ENCODE data around the gene GRXCR2. TPM values are rescaled to one million over a fixed set of nuclear protein-coding genes. Genes with fewer than 3 reads are reported as not detected.
"Not testable (repeated sequence)": the region's sequence is repeated elsewhere in the genome, so short reads cannot be mapped to it uniquely, and the experiment has no call there.

Gene GRXCR2
- total and polyA plus RNA-seq, 4 donors: not detected

DNA sequence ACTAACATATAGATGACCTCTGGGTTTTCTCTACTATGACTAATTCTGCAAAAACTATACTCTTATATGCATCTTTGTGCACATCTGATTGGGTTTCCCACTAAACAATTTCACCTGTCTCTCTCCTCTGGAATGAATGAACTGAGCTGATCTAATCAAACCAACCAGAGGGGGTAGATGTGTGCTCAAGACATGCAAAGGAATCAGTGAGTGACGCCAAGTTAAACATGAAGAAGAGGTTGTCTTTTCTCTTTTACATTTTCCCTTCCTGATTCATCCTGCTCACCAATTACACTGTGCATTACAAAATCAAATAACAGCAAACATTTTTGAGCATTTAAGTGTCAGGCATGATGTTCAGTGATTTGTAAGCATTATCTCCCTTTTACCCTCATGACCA, 29.6 kb upstream of the GRXCR2 start:
- Histone ChIP-seq H3K4me3 (ENCODE audit: low read length in 2 of 2) (no peak overlapping the region), H3K27me3 (ENCODE audit: control insufficient read depth in 1 of 2, insufficient read depth in 2 of 2, low read length in 1 of 2) (no peaks in the 10 kb centered on the region), H3K4me1 (ENCODE audit: control insufficient read depth in 1 of 2, insufficient read depth in 2 of 2, low read length in 2 of 2) (no peaks in the 10 kb centered on the region), H3K27ac (ENCODE audit: low read depth in 1 of 2, low read length in 2 of 2) (no peak overlapping the region), H3K36me3 (ENCODE audit: control insufficient read depth in 1 of 2, insufficient read depth in 2 of 2, low read length in 1 of 2) (no peaks in the 10 kb centered on the region), H3K9me3 (ENCODE audit: control insufficient read depth, low read length) (peaks cover 1% of the 10 kb centered on the region)
- intact Hi-C loops (cut with DNase I): no loop called here
- ATAC-seq (ENCODE audit: low FRiP score) (no peak), DNase-seq (no peak)
- 94 to 97% methylated on average over 1 of the region's 1 CpG for WGBS, 2 donors

DNA sequence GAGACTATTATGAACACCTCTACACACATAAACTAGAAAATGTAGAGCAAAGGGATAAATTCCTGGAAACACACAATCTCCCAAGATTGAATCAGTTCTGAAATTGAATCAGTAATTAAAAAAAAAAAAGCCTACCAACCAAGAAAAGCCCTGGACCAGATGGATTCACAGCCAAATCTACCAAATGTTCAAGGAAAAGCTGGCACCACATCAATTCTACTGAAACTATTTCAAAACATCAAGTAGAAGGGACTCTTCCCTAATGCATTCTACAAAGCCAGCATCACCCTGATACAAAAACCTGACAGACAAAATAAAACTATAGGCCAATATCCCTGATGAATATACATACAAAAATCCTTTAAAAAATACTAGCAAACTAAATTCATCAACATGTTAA, 25.4 kb upstream of the GRXCR2 start:
- no peaks in the 10 kb centered on the region for H3K4me1 ChIP-seq (ENCODE audit: control insufficient read depth in 1 of 2, insufficient read depth in 2 of 2, low read length in 2 of 2)
- H3K4me3 ChIP-seq (ENCODE audit: low read length in 2 of 2): no peak overlapping the region
- no peak for DNase-seq
- H3K9me3 ChIP-seq (ENCODE audit: control insufficient read depth, low read length): no peaks in the 10 kb centered on the region
- no peak overlapping the region for H3K27ac ChIP-seq (ENCODE audit: low read depth in 1 of 2, low read length in 2 of 2)
- intact Hi-C loops (cut with DNase I): no loop called here
- ATAC-seq (ENCODE audit: low FRiP score): no peak
- no peaks in the 10 kb centered on the region for H3K27me3 ChIP-seq (ENCODE audit: control insufficient read depth in 1 of 2, insufficient read depth in 2 of 2, low read length in 1 of 2)
- no peaks in the 10 kb centered on the region for H3K36me3 ChIP-seq (ENCODE audit: control insufficient read depth in 1 of 2, insufficient read depth in 2 of 2, low read length in 1 of 2)

DNA sequence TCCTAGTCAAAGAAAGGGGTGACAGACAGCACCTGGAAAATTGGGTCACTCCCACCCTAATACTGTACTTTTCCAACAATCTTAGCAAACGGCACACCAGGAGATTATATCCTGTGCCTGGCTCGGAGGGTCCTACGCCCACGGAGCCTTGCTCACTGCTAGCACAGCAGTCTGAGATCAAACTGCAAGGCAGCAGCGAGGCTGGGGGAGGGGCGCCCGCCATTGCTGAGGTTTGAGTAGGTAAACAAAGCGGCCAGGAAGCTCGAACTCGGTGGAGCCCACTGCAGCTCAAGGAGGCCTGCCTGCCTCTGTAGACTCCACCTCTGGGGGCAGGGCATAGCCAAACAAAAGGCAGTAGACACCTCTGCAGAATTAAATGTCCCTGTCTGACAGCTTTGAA, 18.6 kb upstream of the GRXCR2 start:
- H3K4me3 ChIP-seq (ENCODE audit: low read length in 2 of 2); ATAC-seq (ENCODE audit: low FRiP score); H3K4me1 ChIP-seq (ENCODE audit: control insufficient read depth in 1 of 2, insufficient read depth in 2 of 2, low read length in 2 of 2); H3K9me3 ChIP-seq (ENCODE audit: control insufficient read depth, low read length); H3K27me3 ChIP-seq (ENCODE audit: control insufficient read depth in 1 of 2, insufficient read depth in 2 of 2, low read length in 1 of 2); DNase-seq; intact Hi-C loops (cut with DNase I); H3K27ac ChIP-seq (ENCODE audit: low read depth in 1 of 2, low read length in 2 of 2); H3K36me3 ChIP-seq (ENCODE audit: control insufficient read depth in 1 of 2, insufficient read depth in 2 of 2, low read length in 1 of 2): not testable (repeated sequence)
- 92 to 93% methylated on average over 8 to 10 of the region's 10 CpGs for WGBS, 2 donors

DNA sequence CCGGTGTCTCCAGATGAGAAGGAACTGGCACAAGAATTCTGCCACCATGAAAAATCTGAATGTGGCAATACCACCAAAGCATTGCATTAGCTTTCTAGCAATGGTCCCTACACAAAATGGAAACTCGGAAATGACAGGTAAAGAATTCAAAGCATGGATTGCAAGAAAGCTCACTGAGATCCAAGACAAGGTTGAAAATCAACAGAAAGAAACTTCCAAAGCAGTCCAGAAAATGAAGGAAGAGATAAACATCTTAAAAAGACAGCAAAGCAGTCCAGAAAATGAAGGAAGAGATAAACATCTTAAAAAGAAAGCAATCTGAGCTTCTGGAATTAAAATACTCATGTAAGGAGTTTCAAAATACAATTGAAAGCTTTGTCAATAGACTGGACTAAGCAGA, 16.8 kb upstream of the GRXCR2 start:
- intact Hi-C loops (cut with DNase I): no loop called here
- H3K4me3 ChIP-seq (ENCODE audit: low read length in 2 of 2): no peak overlapping the region
- ATAC-seq (ENCODE audit: low FRiP score) (no peak), DNase-seq (no peak)
- peaks cover 3% of the 10 kb centered on the region for H3K9me3 ChIP-seq (ENCODE audit: control insufficient read depth, low read length)
- WGBS, 2 donors: 85% methylated on average over 2 of the region's 2 CpGs
- no peaks in the 10 kb centered on the region for H3K4me1 ChIP-seq (ENCODE audit: control insufficient read depth in 1 of 2, insufficient read depth in 2 of 2, low read length in 2 of 2)
- no peak overlapping the region for H3K27ac ChIP-seq (ENCODE audit: low read depth in 1 of 2, low read length in 2 of 2)
- H3K27me3 ChIP-seq (ENCODE audit: control insufficient read depth in 1 of 2, insufficient read depth in 2 of 2, low read length in 1 of 2): no peaks in the 10 kb centered on the region
- no peaks in the 10 kb centered on the region for H3K36me3 ChIP-seq (ENCODE audit: control insufficient read depth in 1 of 2, insufficient read depth in 2 of 2, low read length in 1 of 2)

DNA sequence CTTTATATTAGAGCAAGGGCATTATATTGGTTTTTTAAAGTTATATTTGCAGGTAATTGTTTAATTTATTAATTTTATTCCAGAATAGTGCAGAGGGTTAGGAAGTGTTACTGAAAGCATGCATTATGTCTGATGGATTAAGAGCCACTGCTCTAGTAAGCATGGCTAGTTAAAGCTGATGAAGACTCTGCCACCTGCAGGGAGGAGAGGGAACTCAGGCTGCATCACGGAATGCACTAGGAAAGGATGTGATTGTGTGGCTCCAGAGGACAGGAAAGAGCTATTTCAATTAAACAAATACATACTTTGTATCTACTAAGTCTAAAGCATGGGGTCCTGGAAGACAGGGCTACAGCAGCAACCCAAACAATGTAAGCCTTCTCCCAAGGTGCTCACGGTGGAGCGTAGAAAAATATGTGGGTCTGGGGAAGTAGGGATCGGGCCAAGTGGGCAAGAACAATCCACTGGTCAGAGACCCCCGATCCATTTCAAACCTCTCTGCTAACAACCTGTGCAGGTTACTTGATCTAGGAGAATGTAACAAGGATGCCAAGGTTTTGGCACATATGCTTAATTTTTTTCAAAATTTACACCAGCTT, 15.3 kb upstream of the GRXCR2 start:
- DNase-seq (no peak), ATAC-seq (ENCODE audit: low FRiP score) (peak; percentile 33)
- no peaks in the 10 kb centered on the region for H3K36me3 ChIP-seq (ENCODE audit: control insufficient read depth in 1 of 2, insufficient read depth in 2 of 2, low read length in 1 of 2)
- intact Hi-C loops (cut with DNase I): no loop called here
- H3K4me3 ChIP-seq (ENCODE audit: low read length in 2 of 2): no peak overlapping the region
- H3K9me3 ChIP-seq (ENCODE audit: control insufficient read depth, low read length): peaks cover 3% of the 10 kb centered on the region
- H3K27me3 ChIP-seq (ENCODE audit: control insufficient read depth in 1 of 2, insufficient read depth in 2 of 2, low read length in 1 of 2): no peaks in the 10 kb centered on the region
- H3K4me1 ChIP-seq (ENCODE audit: control insufficient read depth in 1 of 2, insufficient read depth in 2 of 2, low read length in 2 of 2): no peaks in the 10 kb centered on the region
- H3K27ac ChIP-seq (ENCODE audit: low read depth in 1 of 2, low read length in 2 of 2): no peak overlapping the region
- 65 to 74% methylated on average over 5 of the region's 5 CpGs for WGBS, 2 donors

DNA sequence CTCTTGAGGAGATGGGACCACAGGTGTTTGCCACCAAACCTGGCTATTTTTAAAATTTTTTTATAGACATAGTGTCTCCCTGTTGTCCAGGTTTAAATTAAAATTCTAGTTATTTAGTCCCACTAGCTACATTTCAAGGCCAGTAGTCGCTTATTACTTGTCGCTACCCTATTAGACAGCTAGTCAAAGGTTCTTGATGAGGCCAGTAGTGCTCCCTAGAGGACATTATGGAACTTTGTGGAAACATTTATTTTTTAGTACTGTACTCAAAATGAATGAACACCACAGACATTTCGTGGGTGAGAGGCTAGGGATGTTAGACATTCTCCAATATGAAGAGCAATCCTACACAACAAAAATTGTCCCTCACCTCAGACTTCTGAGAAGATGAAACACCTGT, 14.4 kb upstream of the GRXCR2 start:
- no peak overlapping the region for H3K4me3 ChIP-seq (ENCODE audit: low read length in 2 of 2)
- 78% methylated on average over 3 of the region's 3 CpGs for WGBS, 2 donors
- intact Hi-C loops (cut with DNase I): no loop called here

DNA sequence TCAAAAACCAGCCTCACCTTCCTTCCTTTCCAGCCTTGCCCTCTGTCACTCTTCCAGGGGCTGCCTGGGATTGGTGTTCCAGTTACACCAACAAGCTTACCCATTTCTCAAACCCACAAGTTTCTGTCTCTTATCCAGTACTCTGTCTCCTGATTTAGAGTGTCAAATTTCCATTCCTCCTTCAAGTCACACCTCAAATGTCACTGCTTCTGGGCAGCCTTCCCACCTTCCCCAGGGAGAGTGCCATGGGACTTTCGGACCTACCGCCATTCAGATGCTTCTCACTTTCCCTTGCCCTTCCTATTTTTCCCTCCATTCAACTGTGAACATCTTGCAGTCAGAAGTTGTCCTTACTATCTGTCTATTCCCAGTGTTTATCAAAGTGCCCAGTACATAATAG, 2.0 kb upstream of the GRXCR2 start:
- no peaks in the 10 kb centered on the region for H3K9me3 ChIP-seq (ENCODE audit: control insufficient read depth, low read length)
- no peak overlapping the region for H3K27ac ChIP-seq (ENCODE audit: low read depth in 1 of 2, low read length in 2 of 2)
- no peaks in the 10 kb centered on the region for H3K4me1 ChIP-seq (ENCODE audit: control insufficient read depth in 1 of 2, insufficient read depth in 2 of 2, low read length in 2 of 2)
- H3K36me3 ChIP-seq (ENCODE audit: control insufficient read depth in 1 of 2, insufficient read depth in 2 of 2, low read length in 1 of 2): no peaks in the 10 kb centered on the region
- no peak for ATAC-seq (ENCODE audit: low FRiP score)
- intact Hi-C loops (cut with DNase I): no loop called here
- no peak overlapping the region for H3K4me3 ChIP-seq (ENCODE audit: low read length in 2 of 2)
- H3K27me3 ChIP-seq (ENCODE audit: control insufficient read depth in 1 of 2, insufficient read depth in 2 of 2, low read length in 1 of 2): no peaks in the 10 kb centered on the region
- no peak for DNase-seq
- WGBS, 2 donors: 89% methylated on average over 2 of the region's 2 CpGs

More for the DNA sequence above, 14.4 kb upstream of the GRXCR2 start:
- Histone ChIP-seq H3K27me3 (ENCODE audit: control insufficient read depth in 1 of 2, insufficient read depth in 2 of 2, low read length in 1 of 2) (no peaks in the 10 kb centered on the region), H3K4me1 (ENCODE audit: control insufficient read depth in 1 of 2, insufficient read depth in 2 of 2, low read length in 2 of 2) (no peaks in the 10 kb centered on the region), H3K9me3 (ENCODE audit: control insufficient read depth, low read length) (peaks cover 3% of the 10 kb centered on the region), H3K27ac (ENCODE audit: low read depth in 1 of 2, low read length in 2 of 2) (no peak overlapping the region), H3K36me3 (ENCODE audit: control insufficient read depth in 1 of 2, insufficient read depth in 2 of 2, low read length in 1 of 2) (no peaks in the 10 kb centered on the region)
- ATAC-seq (ENCODE audit: low FRiP score) (no peak), DNase-seq (no peak)

DNA sequence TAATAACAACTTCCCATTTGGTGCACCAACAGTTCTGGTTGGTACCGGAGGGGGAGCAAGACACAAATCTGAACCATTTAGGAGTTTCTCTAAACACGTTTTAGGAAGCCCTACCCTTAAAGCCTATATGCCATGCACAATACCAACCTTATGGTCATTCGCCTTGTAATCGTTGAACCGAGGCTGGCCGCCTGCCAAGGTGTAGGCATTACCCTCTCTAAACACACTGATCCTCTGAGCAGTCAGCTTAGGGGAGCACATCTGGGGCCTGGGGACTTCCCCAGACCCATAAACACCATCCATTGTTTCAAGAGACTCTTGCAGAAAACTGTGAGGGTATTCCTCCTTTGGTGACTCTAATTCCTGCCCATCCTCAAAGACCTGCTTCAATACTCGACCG, 328 bp downstream of the GRXCR2 start:
- H3K36me3 ChIP-seq (ENCODE audit: control insufficient read depth in 1 of 2, insufficient read depth in 2 of 2, low read length in 1 of 2): no peaks in the 10 kb centered on the region
- intact Hi-C loops (cut with DNase I): no loop called here
- H3K27ac ChIP-seq (ENCODE audit: low read depth in 1 of 2, low read length in 2 of 2): no peak overlapping the region
- no peaks in the 10 kb centered on the region for H3K9me3 ChIP-seq (ENCODE audit: control insufficient read depth, low read length)
- no peak for DNase-seq
- no peak for ATAC-seq (ENCODE audit: low FRiP score)
- H3K27me3 ChIP-seq (ENCODE audit: control insufficient read depth in 1 of 2, insufficient read depth in 2 of 2, low read length in 1 of 2): no peaks in the 10 kb centered on the region
- no peaks in the 10 kb centered on the region for H3K4me1 ChIP-seq (ENCODE audit: control insufficient read depth in 1 of 2, insufficient read depth in 2 of 2, low read length in 2 of 2)
- no peak overlapping the region for H3K4me3 ChIP-seq (ENCODE audit: low read length in 2 of 2)
- 73 to 76% methylated on average over 8 of the region's 8 CpGs for WGBS, 2 donors

DNA sequence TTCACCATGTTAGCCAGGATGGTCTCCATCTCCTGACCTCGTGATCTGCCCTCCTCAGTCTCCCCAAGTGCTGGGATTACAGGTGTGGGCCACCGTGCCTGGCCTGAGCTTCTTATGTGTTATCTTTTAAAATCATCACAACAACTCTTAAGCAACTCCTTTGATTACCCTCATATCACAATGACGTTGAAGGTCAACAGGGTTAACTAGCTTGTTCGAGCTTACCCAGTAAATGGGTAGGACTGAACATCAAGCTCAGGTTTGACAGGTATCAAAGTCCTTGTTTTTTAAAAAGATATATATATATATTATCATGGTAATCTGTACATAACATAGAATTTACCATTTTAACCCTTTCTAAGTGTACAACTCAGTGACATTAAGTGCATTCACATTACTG, 3.1 kb downstream of the GRXCR2 start:
- no peak overlapping the region for H3K4me3 ChIP-seq (ENCODE audit: low read length in 2 of 2)
- H3K4me1 ChIP-seq (ENCODE audit: control insufficient read depth in 1 of 2, insufficient read depth in 2 of 2, low read length in 2 of 2): no peaks in the 10 kb centered on the region
- no peak for DNase-seq
- no peaks in the 10 kb centered on the region for H3K9me3 ChIP-seq (ENCODE audit: control insufficient read depth, low read length)
- WGBS, 2 donors: 87 to 91% methylated on average over 4 of the region's 4 CpGs
- intact Hi-C loops (cut with DNase I): no loop called here
- H3K27me3 ChIP-seq (ENCODE audit: control insufficient read depth in 1 of 2, insufficient read depth in 2 of 2, low read length in 1 of 2): no peaks in the 10 kb centered on the region
- no peak for ATAC-seq (ENCODE audit: low FRiP score)
- H3K36me3 ChIP-seq (ENCODE audit: control insufficient read depth in 1 of 2, insufficient read depth in 2 of 2, low read length in 1 of 2): no peaks in the 10 kb centered on the region
- H3K27ac ChIP-seq (ENCODE audit: low read depth in 1 of 2, low read length in 2 of 2): no peak overlapping the region

Data from aorta (tissue), 5 donors.